Muscle layer of duodenum (tissue), 2 donors: ENCODE data around the gene KDELR3.

Experiments
- H3K27ac ChIP-seq: one replicate; pipeline ENCODE4 v1.7.0; 2013; ENCODE audit warnings: mild to moderate bottlenecking, low read length
- H3K27me3 ChIP-seq: one replicate; pipeline ENCODE4 v1.7.0; 2013; ENCODE audit warnings: low read depth, mild to moderate bottlenecking, control low read depth, low read length
- H3K36me3 ChIP-seq, 2 donors: one replicate each; pipeline ENCODE4 v1.7.0; 2013; ENCODE audit warnings: low read length in 2 of 2, control low read depth in 1 of 2, mild to moderate bottlenecking in 1 of 2; ENCODE audit not compliant: insufficient read depth in 2 of 2, control insufficient read depth in 1 of 2
- H3K4me1 ChIP-seq, 2 donors: one replicate each; pipeline ENCODE4 v1.7.0; 2013; ENCODE audit warnings: low read length in 2 of 2, mild to moderate bottlenecking in 2 of 2, control low read depth in 1 of 2, moderate library complexity in 1 of 2; ENCODE audit not compliant: insufficient read depth in 2 of 2, control insufficient read depth in 1 of 2
- H3K4me3 ChIP-seq, 2 donors: one replicate each; pipeline ENCODE4 v1.7.0; 2013; ENCODE audit warnings: low read length in 2 of 2, low read depth in 1 of 2, mild to moderate bottlenecking in 1 of 2
- H3K9me3 ChIP-seq, 2 donors: one replicate each; pipeline ENCODE4 v1.7.0; 2013; ENCODE audit warnings: low read length in 2 of 2, control low read depth in 1 of 2, mild to moderate bottlenecking in 1 of 2; ENCODE audit not compliant: control insufficient read depth in 1 of 2
- donor health status: healthy.

The KDELR3 gene

GRCh38 chr22:38477585-38477984 lies 9.7 kb downstream of the KDELR3 start:
- Histone ChIP-seq H3K27me3 (no peaks in the 10 kb centered on the region), H3K4me1 (no peaks in the 10 kb centered on the region), H3K9me3 (no peaks in the 10 kb centered on the region), H3K27ac (no peak overlapping the region), H3K36me3 (peaks cover 13 to 16% of the 10 kb centered on the region in 2 donors), H3K4me3 (no peak overlapping the region)

GRCh38 chr22:38479096-38479837 lies 11.4 kb downstream of the KDELR3 start:
- H3K36me3 ChIP-seq: peaks cover 30 to 33% of the 10 kb centered on the region in 2 donors
- no peaks in the 10 kb centered on the region for H3K9me3 ChIP-seq
- H3K27me3 ChIP-seq: no peaks in the 10 kb centered on the region
- no peaks in the 10 kb centered on the region for H3K4me1 ChIP-seq
- H3K27ac ChIP-seq: no peak overlapping the region
- no peak overlapping the region for H3K4me3 ChIP-seq

- Histone ChIP-seq H3K27me3 (no peaks in the 10 kb centered on the region), H3K36me3 (peaks cover 48 to 50% of the 10 kb centered on the region in 2 donors), H3K4me1 (peaks cover 0 to 4% of the 10 kb centered on the region in 2 donors), H3K4me3 (no peak overlapping the region), H3K27ac (no peak overlapping the region), H3K9me3 (no peaks in the 10 kb centered on the region)
Measured at GRCh38 chr22:38481162-38481870, 13.4 kb downstream of the KDELR3 start.

- Histone ChIP-seq H3K27ac (no peak overlapping the region), H3K9me3 (no peaks in the 10 kb centered on the region), H3K27me3 (no peaks in the 10 kb centered on the region), H3K36me3 (peaks cover 52 to 56% of the 10 kb centered on the region in 2 donors), H3K4me1 (peaks cover 0 to 9% of the 10 kb centered on the region in 2 donors), H3K4me3 (no peak overlapping the region)
Measured at GRCh38 chr22:38481871-38482332, 14.0 kb downstream of the KDELR3 start.

- H3K36me3 ChIP-seq: peaks cover 56 to 61% of the 10 kb centered on the region in 2 donors
- no peak overlapping the region for H3K27ac ChIP-seq
- no peak overlapping the region for H3K4me3 ChIP-seq
- H3K4me1 ChIP-seq: peaks cover 0 to 9% of the 10 kb centered on the region in 2 donors
- no peaks in the 10 kb centered on the region for H3K27me3 ChIP-seq
- no peaks in the 10 kb centered on the region for H3K9me3 ChIP-seq
Measured at GRCh38 chr22:38482662-38483308, 14.9 kb downstream of the KDELR3 start.

- no peak overlapping the region for H3K4me3 ChIP-seq
- no peaks in the 10 kb centered on the region for H3K9me3 ChIP-seq
- H3K36me3 ChIP-seq: peaks cover 70 to 76% of the 10 kb centered on the region in 2 donors
- H3K27me3 ChIP-seq: no peaks in the 10 kb centered on the region
- no peak overlapping the region for H3K27ac ChIP-seq
- H3K4me1 ChIP-seq: peaks cover 0 to 9% of the 10 kb centered on the region in 2 donors
Measured at GRCh38 chr22:38484244-38484643, 16.3 kb downstream of the KDELR3 start.

- Histone ChIP-seq H3K27me3 (no peaks in the 10 kb centered on the region), H3K36me3 (peaks cover 86 to 91% of the 10 kb centered on the region in 2 donors), H3K9me3 (no peaks in the 10 kb centered on the region), H3K27ac (no peak overlapping the region), H3K4me1 (peaks cover 0 to 20% of the 10 kb centered on the region in 2 donors), H3K4me3 (no peak overlapping the region)
Measured at GRCh38 chr22:38485783-38486182, 17.9 kb downstream of the KDELR3 start.

GRCh38 chr22:38487946-38488345 lies 20.1 kb downstream of the KDELR3 start:
- peaks cover 5 to 33% of the 10 kb centered on the region in 2 donors for H3K4me1 ChIP-seq

GRCh38 chr22:38489142-38489541 lies 21.2 kb downstream of the KDELR3 start:
- Histone ChIP-seq H3K4me1 (peaks cover 5 to 33% of the 10 kb centered on the region in 2 donors), H3K27ac (no peak overlapping the region), H3K27me3 (no peaks in the 10 kb centered on the region), H3K36me3 (peaks cover 87 to 88% of the 10 kb centered on the region in 2 donors), H3K4me3 (no peak overlapping the region), H3K9me3 (no peaks in the 10 kb centered on the region)

More at GRCh38 chr22:38487946-38488345, 20.1 kb downstream of the KDELR3 start:
- no peaks in the 10 kb centered on the region for H3K27me3 ChIP-seq
- H3K27ac ChIP-seq: no peak overlapping the region
- no peaks in the 10 kb centered on the region for H3K9me3 ChIP-seq
- H3K36me3 ChIP-seq: peaks cover 87 to 88% of the 10 kb centered on the region in 2 donors
- no peak overlapping the region for H3K4me3 ChIP-seq

- Histone ChIP-seq H3K36me3 (peaks cover 87 to 88% of the 10 kb centered on the region in 2 donors), H3K4me1 (peaks cover 5 to 33% of the 10 kb centered on the region in 2 donors), H3K27me3 (no peaks in the 10 kb centered on the region), H3K4me3 (no peak overlapping the region), H3K9me3 (no peaks in the 10 kb centered on the region), H3K27ac (no peak overlapping the region)
Measured at GRCh38 chr22:38489561-38490145, 21.8 kb downstream of the KDELR3 start.

- H3K9me3 ChIP-seq: no peaks in the 10 kb centered on the region
- peaks cover 5 to 36% of the 10 kb centered on the region in 2 donors for H3K4me1 ChIP-seq
- H3K4me3 ChIP-seq: no peak overlapping the region
- peak overlapping the region; percentile 42 for H3K27ac ChIP-seq
- no peaks in the 10 kb centered on the region for H3K27me3 ChIP-seq
- H3K36me3 ChIP-seq: peaks cover 87% of the 10 kb centered on the region in 2 donors
Measured at GRCh38 chr22:38490475-38490874, 22.6 kb downstream of the KDELR3 start.
